Measurements from ENCODE around the gene CSNK2B. TPM values are rescaled to one million over a fixed set of nuclear protein-coding genes. Genes with fewer than 3 reads are reported as not detected.
A peak's percentile ranks its signal among the peaks of the same experiment; 100 is the strongest.

Gene CSNK2B
- total and polyA plus RNA-seq, 10 of the 15 experiments (the other 5 are each of a cell fraction or from before 2014, with no cell fraction given): 56.3 to 405 (median 286) TPM

DNA sequence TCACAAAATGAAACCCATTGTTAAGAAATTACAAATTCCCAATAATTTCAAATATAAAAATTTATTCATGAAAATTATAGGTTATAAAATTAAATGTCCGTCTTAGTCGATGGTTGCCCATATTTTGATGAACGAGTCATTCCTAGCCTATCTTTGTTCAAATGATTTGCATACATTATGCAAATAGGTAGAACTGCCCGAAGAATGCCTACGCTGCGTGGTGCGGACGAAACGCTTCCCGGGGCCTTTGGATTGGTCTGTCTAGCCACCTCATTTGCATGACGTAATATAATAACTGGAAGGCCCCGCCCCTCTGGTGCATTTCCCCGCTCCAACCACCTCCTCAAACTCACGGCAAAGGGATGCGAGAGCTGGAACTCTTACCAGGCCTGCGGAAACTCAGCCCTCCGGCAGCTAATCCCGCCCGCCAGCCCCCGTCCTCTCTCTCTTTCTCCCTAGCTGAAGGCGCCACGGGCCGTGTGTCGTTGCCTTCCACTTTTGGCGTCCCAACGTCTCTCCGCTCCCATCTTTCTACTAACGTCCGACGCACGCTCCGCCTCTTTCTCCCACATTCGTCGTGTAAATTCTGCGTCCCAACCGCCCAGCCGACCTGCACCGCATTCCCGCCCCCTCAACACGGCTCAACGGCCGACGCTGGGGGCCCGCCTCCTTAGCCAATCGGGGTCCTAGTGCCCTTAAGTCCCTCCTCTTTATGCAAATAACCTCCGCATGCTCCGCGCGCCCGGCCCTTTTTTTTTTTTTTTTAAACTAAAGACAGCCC is 45.9 kb upstream of the CSNK2B start:
- ChIA-PET CTCF (interaction anchor here (0.7 to 1.0 kb wide), 2 partner anchors 22 to 23 kb away, joined by 3 to 4 read pairs; no protein-coding TSS in a partner anchor), SMC1A (ENCODE audit: uncharacterized antibody, unreplicated experiment) (interaction anchor here (0.7 to 1.0 kb wide), 4 partner anchors 10 to 61 kb away, joined by 3 read pairs; partner anchors contain the start of genes GPANK1 and LY6G5C), POLR2A (interaction anchor here (0.6 to 1.0 kb wide), 7 partner anchors 40 to 163 kb away, joined by 3 to 4 read pairs (median 3); partner anchors contain the start of genes CLIC1, DDX39B and TNF), RAD21 (ENCODE audit: unreplicated experiment) (interaction anchor here (0.5 kb wide), 1 partner anchor 24 kb away, joined by 3 read pairs; no protein-coding TSS in a partner anchor)
- intact Hi-C loops (cut with micrococcal nuclease; ENCODE audit: unreplicated experiment) (loop anchor here (1.0 to 5.0 kb wide), 3 partner anchors 32 to 123 kb away; partner anchors contain the start of genes BAG6 and MICB), in situ Hi-C loops (cut with MboI) (no loop called here)
- H3K27ac ChIP-seq (ENCODE audit: control insufficient read depth, insufficient read depth): peak overlapping the region; percentile 98
- no peaks in the 10 kb centered on the region for H3K27me3 ChIP-seq (replicated peaks in 1 of 2; ENCODE audit: control insufficient read depth in 2 of 2, insufficient read depth in 2 of 2, low read length in 1 of 2)
- peaks cover 4% of the 10 kb centered on the region; the same call in 1 of the 2 replicates for H4K20me1 ChIP-seq (ENCODE audit: control insufficient read depth, insufficient read depth)
- ATAC-seq (peak; percentile 89), DNase-seq (ENCODE audit: low read depth, low spot score) (peak; percentile 96), FAIRE-seq (peak; percentile 94)
- BruUV-seq (replicated peaks): TSS peak; percentile 97
- peaks cover 21% of the 10 kb centered on the region for H3K4me1 ChIP-seq (ENCODE audit: control insufficient read depth, insufficient read depth, low read length)
- peak overlapping the region; percentile 77 for H2AFZ ChIP-seq (ENCODE audit: control insufficient read depth, low read depth, low read length)
- peak overlapping the region; percentile 70 for H3K4me3 ChIP-seq
- peaks cover 11 to 20% of the 10 kb centered on the region in 2 experiments; a peak in 3 of 4 replicates for H3K36me3 ChIP-seq (ENCODE audit: control insufficient read depth in 2 of 2, insufficient read depth in 2 of 2, low read length in 1 of 2)
- peak overlapping the region; percentile 77 for H3K9ac ChIP-seq (ENCODE audit: control insufficient read depth, insufficient read depth, low read length)
- peak overlapping the region; percentile 80 for H3K4me2 ChIP-seq (ENCODE audit: control insufficient read depth, insufficient read depth)
- no peaks in the 10 kb centered on the region for H3K9me3 ChIP-seq (replicated peaks; ENCODE audit: control insufficient read depth, insufficient read depth, low read length)
- 0% methylated on average over 37 of the region's 50 CpGs for WGBS (ENCODE audit: insufficient coverage, insufficient replicate concordance, low lambda C conversion rate, missing lambda C conversion rate)
- H3K79me2 ChIP-seq (ENCODE audit: control insufficient read depth, insufficient read depth, low read length): peaks cover 48% of the 10 kb centered on the region
- TF ChIP-seq E2F4 (IDR thresholded peaks at IDR 0.05; ENCODE audit: low read depth, low read length): no peak; the same call in 1 of the 2 replicates
- peak; percentile 95 for TF ChIP-seq CREM (IDR thresholded peaks at IDR 0.05; ENCODE audit: low read depth)
- TF ChIP-seq NBN (IDR thresholded peaks at IDR 0.05): peak; percentile 98
- no peak for TF ChIP-seq SPI1 (IDR thresholded peaks at IDR 0.05; ENCODE audit: borderline replicate concordance, insufficient read depth, low read depth, low read length)
- TF ChIP-seq MTA3 (IDR thresholded peaks at IDR 0.05; ENCODE audit: borderline replicate concordance, low read length): no peak
- TF ChIP-seq ZBTB11 (CRISPR knock-in tag; IDR thresholded peaks at IDR 0.05): peak; percentile 31; the same call in 1 of the 2 replicates
- no peak for TF ChIP-seq MEF2A (IDR thresholded peaks at IDR 0.05; ENCODE audit: insufficient read depth, low read depth, low read length)
- TF ChIP-seq CBFB (IDR thresholded peaks at IDR 0.05; ENCODE audit: low read depth): peak; percentile 64; the same call in 1 of the 2 replicates
- peak; percentile 83 for TF ChIP-seq MAX (IDR thresholded peaks at IDR 0.05; ENCODE audit: low read depth, low read length)
- TF ChIP-seq FOXM1 (IDR thresholded peaks at IDR 0.05; ENCODE audit: low read depth, low read length): no peak
- TF ChIP-seq ZBTB33 (IDR thresholded peaks at IDR 0.05): no peak
- no peak for TF ChIP-seq ZBED1 (IDR thresholded peaks at IDR 0.05; ENCODE audit: borderline replicate concordance)
